Measurements from ENCODE around the gene MACF1.

- TF ChIP-seq, protein P1, sequence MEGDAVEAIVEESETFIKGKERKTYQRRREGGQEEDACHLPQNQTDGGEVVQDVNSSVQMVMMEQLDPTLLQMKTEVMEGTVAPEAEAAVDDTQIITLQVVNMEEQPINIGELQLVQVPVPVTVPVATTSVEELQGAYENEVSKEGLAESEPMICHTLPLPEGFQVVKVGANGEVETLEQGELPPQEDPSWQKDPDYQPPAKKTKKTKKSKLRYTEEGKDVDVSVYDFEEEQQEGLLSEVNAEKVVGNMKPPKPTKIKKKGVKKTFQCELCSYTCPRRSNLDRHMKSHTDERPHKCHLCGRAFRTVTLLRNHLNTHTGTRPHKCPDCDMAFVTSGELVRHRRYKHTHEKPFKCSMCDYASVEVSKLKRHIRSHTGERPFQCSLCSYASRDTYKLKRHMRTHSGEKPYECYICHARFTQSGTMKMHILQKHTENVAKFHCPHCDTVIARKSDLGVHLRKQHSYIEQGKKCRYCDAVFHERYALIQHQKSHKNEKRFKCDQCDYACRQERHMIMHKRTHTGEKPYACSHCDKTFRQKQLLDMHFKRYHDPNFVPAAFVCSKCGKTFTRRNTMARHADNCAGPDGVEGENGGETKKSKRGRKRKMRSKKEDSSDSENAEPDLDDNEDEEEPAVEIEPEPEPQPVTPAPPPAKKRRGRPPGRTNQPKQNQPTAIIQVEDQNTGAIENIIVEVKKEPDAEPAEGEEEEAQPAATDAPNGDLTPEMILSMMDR (conservative IDR thresholded peaks at IDR 0.05; ENCODE audit: low read depth, low read length): no peak
- TF ChIP-seq EZH2 (IDR thresholded peaks at IDR 0.05; ENCODE audit: low read length, unreplicated experiment) (no peak), EZH2phosphoT487 (IDR thresholded peaks at IDR 0.05; ENCODE audit: borderline replicate concordance, low read length) (no peak)
These were observed 204.2 kb downstream of the MACF1 start for GRCh38 chr1:39408641-39409054.

All from PC-3 (cell line).